ENCODE results near the gene RAP1GAP2. TPM values are rescaled to one million over a fixed set of nuclear protein-coding genes. Genes with fewer than 3 reads are reported as not detected.

Gene RAP1GAP2
- polyA plus RNA-seq, 1 experiment = 4.8 TPM

- POLR2A ChIA-PET = no interaction called here
- TF ChIP-seq, protein P1, sequence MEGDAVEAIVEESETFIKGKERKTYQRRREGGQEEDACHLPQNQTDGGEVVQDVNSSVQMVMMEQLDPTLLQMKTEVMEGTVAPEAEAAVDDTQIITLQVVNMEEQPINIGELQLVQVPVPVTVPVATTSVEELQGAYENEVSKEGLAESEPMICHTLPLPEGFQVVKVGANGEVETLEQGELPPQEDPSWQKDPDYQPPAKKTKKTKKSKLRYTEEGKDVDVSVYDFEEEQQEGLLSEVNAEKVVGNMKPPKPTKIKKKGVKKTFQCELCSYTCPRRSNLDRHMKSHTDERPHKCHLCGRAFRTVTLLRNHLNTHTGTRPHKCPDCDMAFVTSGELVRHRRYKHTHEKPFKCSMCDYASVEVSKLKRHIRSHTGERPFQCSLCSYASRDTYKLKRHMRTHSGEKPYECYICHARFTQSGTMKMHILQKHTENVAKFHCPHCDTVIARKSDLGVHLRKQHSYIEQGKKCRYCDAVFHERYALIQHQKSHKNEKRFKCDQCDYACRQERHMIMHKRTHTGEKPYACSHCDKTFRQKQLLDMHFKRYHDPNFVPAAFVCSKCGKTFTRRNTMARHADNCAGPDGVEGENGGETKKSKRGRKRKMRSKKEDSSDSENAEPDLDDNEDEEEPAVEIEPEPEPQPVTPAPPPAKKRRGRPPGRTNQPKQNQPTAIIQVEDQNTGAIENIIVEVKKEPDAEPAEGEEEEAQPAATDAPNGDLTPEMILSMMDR (IDR thresholded peaks at IDR 0.05; ENCODE audit: insufficient read depth, low read depth, low read length) = no peak
- Histone ChIP-seq H3K4me3 (ENCODE audit: low read depth, low read length) (no peak overlapping the region), H3K27me3 (ENCODE audit: control insufficient read depth, insufficient read depth, low read length) (peaks cover 9% of the 10 kb centered on the region), H3K36me3 (ENCODE audit: control insufficient read depth, insufficient read depth, low read length) (no peaks in the 10 kb centered on the region)
- DNase-seq (ENCODE audit: low read depth) = no peak
- CTCF ChIA-PET = interaction anchor here (1.3 kb wide), 1 partner anchor 21 kb away, joined by 6 read pairs; no protein-coding TSS in a partner anchor
Observed at GRCh38 chr17:2805961-2806360, 9.7 kb downstream of the RAP1GAP2 start.

DNA sequence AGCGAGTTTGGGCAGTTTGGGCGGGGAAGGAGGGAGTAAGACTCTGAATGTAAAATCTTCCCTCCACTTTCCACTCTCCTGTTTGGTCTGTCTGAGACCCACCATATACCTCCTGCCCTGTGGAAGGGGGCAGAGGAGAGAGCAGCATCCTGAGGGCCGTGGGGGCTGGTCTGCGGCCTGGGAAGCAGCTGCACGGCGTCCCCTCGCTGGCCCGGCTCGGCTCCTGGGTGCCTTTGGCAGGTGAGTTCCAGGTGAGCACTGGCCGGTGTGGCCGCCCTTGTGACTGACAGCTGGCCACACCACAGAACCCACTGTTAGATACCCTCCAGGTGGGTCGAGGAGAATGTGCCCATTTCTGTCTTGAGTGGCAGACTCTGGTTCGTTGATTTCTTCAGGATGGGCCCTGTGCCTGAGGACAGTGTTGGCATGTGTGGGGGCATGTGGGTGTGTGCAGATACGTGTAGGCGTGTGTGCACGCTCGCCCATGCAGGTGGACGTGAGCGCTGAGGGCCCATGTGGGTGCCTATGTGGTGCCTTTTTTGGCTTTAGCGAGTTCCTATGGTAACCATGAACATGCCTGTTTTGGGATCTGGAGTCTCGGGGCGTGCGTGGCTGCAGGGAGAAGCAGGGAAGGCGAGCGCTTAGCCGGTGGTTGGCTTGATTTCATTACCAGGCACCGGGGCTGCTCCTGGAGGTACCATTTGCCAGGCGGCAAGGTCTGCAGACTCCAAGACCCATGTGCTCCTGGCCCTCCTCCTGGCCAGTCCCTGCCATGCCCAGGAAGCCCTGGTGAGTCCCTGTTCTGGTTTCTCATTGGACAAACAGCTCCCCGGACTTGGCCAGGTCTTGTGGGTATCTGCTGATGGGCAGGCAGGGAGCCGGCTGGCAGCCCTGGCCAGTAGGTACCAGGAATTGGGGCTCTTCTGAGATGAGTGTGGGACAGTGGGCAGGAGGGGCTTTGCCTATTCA lies 12.4 kb downstream of the RAP1GAP2 start:
- POLR2A ChIA-PET = no interaction called here
- H3K4me3 ChIP-seq (ENCODE audit: low read depth, low read length) = no peak overlapping the region
- no peaks in the 10 kb centered on the region for H3K36me3 ChIP-seq (ENCODE audit: control insufficient read depth, insufficient read depth, low read length)
- DNase-seq (ENCODE audit: low read depth) = no peak
- TF ChIP-seq, protein P1 (IDR thresholded peaks at IDR 0.05; ENCODE audit: insufficient read depth, low read depth, low read length) = no peak
- CTCF ChIA-PET = interaction anchor here (0.6 kb wide), 1 partner anchor 75 kb away, joined by 3 read pairs; no protein-coding TSS in a partner anchor
- peaks cover 7% of the 10 kb centered on the region for H3K27me3 ChIP-seq (ENCODE audit: control insufficient read depth, insufficient read depth, low read length)

DNA sequence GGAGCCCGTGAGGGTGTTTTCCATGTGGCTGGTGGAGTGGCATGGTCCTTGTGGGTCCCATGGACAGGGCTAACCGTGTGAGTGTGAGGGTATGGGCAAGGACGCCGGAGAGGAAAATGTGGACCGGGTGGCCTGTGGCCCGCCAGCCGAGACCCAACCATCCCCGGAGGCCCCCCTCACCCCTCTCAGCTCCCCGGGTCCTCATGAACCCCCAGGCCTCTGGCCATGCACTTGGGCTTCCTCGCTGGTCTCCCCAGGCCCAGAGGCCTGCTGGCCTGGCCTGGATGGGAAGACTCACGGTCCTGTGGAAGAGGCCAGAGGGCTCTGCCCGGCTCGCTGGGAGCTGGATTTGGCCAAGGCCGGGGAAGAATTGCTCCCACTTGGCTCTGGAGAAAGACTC lies 13.1 kb downstream of the RAP1GAP2 start:
- no peak for DNase-seq (ENCODE audit: low read depth)
- CTCF ChIA-PET = no interaction called here
- Histone ChIP-seq H3K27me3 (ENCODE audit: control insufficient read depth, insufficient read depth, low read length) (peaks cover 7% of the 10 kb centered on the region), H3K4me3 (ENCODE audit: low read depth, low read length) (no peak overlapping the region), H3K36me3 (ENCODE audit: control insufficient read depth, insufficient read depth, low read length) (no peaks in the 10 kb centered on the region)
- TF ChIP-seq, protein P1 (IDR thresholded peaks at IDR 0.05; ENCODE audit: insufficient read depth, low read depth, low read length) = no peak
- POLR2A ChIA-PET = no interaction called here

- POLR2A ChIA-PET = no interaction called here
- H3K27me3 ChIP-seq (ENCODE audit: control insufficient read depth, insufficient read depth, low read length) = no peaks in the 10 kb centered on the region; the same call in 1 of the 2 replicates
- DNase-seq (ENCODE audit: low read depth) = no peak
- no peaks in the 10 kb centered on the region for H3K36me3 ChIP-seq (ENCODE audit: control insufficient read depth, insufficient read depth, low read length)
- CTCF ChIA-PET = interaction anchor here (0.7 to 2.9 kb wide), 4 partner anchors 11 to 38 kb away, joined by 3 to 13 read pairs (median 4); no protein-coding TSS in a partner anchor
- H3K4me3 ChIP-seq (ENCODE audit: low read depth, low read length) = no peak overlapping the region
- TF ChIP-seq, protein P1 (IDR thresholded peaks at IDR 0.05; ENCODE audit: insufficient read depth, low read depth, low read length) = no peak
Observed at GRCh38 chr17:2814049-2814448, 17.8 kb downstream of the RAP1GAP2 start.
